HepG2 (cell line): Measurements from ENCODE around the gene ACAT2. TPM values are rescaled to one million over a fixed set of nuclear protein-coding genes. Genes with fewer than 3 reads are reported as not detected.
A peak's percentile ranks its signal among the peaks of the same experiment; 100 is the strongest.

Source experiments
- ETV5 ChIP-seq: IDR thresholded peaks from 2 replicates; pipeline ENCODE4 v1.6.1; 2018; ENCODE audit warnings: missing biosample characterization, missing genetic modification reagents, inconsistent platforms, borderline replicate concordance
- GATAD1 ChIP-seq: IDR thresholded peaks from 2 replicates; pipeline ENCODE4 v1.6.1; 2016; ENCODE audit warnings: missing genetic modification reagents, missing compliant biosample characterization
- NFYB ChIP-seq: sonication (generic); formaldehyde crosslinking; IDR thresholded peaks from 2 replicates; pipeline ENCODE4 v1.4.0; 2020; ENCODE audit warnings: missing genetic modification reagents
- polyA plus RNA-seq, 8 experiments: library from polyadenylated mRNA; depleted of rRNA in 3 of 8; stranded (reverse) in 7 of 8; unstranded in 1 of 8; fragments of >200 nt; fragmentation: Illumina TruSeq in 4 of 8; extraction: Trizol in 4 of 8; gene quantifications; 2 replicates each; pipeline versions ENCODE4 v1.2.1 to v1.2.3, GENCODE V29; 2011 to 2016; ENCODE audit warnings: low read depth in 4 of 8, missing spikeins in 1 of 8, mixed read lengths in 1 of 8; ENCODE audit not compliant: insufficient read depth in 1 of 8
- total RNA-seq, 5 experiments: library from RNA; depleted of rRNA; stranded (reverse); fragments of >200 nt; fragmentation: Illumina TruSeq; extraction: Trizol; gene quantifications; 2 replicates each; pipeline ENCODE4 v1.2.3, GENCODE V29; 2016; ENCODE audit warnings: low read depth in 1 of 5
- TF ChIP-seq, protein P1 (sequence below): sonication (generic); formaldehyde crosslinking; conservative IDR thresholded peaks from 2 replicates; pipeline ENCODE4 v1.8.0; 2022; ENCODE audit warnings: low read depth, missing genetic modification reagents
- TF ChIP-seq, protein P2 (sequence below): sonication (generic); formaldehyde crosslinking; IDR thresholded peaks from 2 replicates; pipeline ENCODE4 v1.4.0; 2020; ENCODE audit warnings: missing genetic modification reagents, borderline replicate concordance
- TF ChIP-seq, protein P3 (sequence below): sonication (generic); formaldehyde crosslinking; IDR thresholded peaks from 2 replicates; pipeline ENCODE4 v1.9.0; 2021; ENCODE audit warnings: mild to moderate bottlenecking, missing genetic modification reagents
- TF ChIP-seq, protein P4 (sequence below): sonication (generic); formaldehyde crosslinking; IDR thresholded peaks from 2 replicates; pipeline ENCODE4 v1.4.0; 2020; ENCODE audit warnings: missing genetic modification reagents
- TF ChIP-seq, protein P5 (sequence below): sonication (generic); formaldehyde crosslinking; IDR thresholded peaks from 2 replicates; pipeline ENCODE4 v1.4.0; 2020; ENCODE audit warnings: mild to moderate bottlenecking, low read depth, missing genetic modification reagents
- TF ChIP-seq, protein P6 (sequence below), 2 experiments: fragments of 450-650 bp in 1 of 2; sonication (generic) in 1 of 2; formaldehyde crosslinking; IDR thresholded peaks; 2 replicates each; pipeline versions ENCODE4 v1.5.0 to v1.8.0; 2020 to 2022; ENCODE audit warnings: mild to moderate bottlenecking in 1 of 2, missing genetic modification reagents in 1 of 2

Gene ACAT2
- total and polyA plus RNA-seq, 2 of the 13 experiments (the other 11 are each of a cell fraction or from before 2014, with no cell fraction given): 121 to 534 TPM

DNA sequence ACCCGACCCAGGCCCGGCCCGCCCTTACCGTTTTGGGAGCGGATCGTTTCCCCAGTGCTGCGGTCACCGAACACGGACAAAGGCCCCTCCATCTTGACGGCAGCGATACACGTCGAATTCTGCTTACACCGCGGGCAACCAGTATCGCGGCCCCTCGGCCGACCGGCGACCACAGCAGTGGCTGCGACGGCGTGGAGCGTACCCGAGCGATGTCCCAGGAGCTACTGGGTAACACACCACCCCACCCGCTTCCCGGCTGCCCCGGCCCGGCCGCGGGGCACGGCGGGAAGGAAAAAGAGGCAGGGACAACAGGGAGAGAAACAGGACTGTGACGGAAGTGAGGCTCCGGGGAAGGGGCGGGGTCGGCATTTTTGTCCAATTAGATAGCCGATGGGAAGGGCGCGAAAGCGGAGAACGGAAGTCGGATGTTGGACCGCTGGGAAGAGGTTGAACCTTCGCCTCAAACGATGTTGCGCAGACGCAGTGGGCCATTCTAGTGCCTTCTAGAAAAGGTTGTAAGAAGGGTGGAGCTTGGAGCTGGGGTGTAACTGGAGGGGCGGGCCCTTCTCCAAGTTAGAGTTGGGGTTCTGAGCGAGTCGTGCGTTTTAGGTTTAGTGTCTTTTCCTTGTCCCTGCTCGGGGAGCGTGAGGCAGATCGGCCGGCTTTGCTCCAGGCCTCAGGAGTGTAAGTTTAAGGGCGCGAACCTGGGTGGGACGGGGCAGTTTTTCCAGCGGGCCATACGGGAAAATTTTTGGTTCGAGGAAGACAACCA, 27.7 kb downstream of the ACAT2 start, which contains the start of gene TCP1 (continued):
- TF ChIP-seq, protein P1, sequence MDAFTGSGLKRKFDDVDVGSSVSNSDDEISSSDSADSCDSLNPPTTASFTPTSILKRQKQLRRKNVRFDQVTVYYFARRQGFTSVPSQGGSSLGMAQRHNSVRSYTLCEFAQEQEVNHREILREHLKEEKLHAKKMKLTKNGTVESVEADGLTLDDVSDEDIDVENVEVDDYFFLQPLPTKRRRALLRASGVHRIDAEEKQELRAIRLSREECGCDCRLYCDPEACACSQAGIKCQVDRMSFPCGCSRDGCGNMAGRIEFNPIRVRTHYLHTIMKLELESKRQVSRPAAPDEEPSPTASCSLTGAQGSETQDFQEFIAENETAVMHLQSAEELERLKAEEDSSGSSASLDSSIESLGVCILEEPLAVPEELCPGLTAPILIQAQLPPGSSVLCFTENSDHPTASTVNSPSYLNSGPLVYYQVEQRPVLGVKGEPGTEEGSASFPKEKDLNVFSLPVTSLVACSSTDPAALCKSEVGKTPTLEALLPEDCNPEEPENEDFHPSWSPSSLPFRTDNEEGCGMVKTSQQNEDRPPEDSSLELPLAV (CRISPR knock-in tag): no peak
- TF ChIP-seq, protein P2, sequence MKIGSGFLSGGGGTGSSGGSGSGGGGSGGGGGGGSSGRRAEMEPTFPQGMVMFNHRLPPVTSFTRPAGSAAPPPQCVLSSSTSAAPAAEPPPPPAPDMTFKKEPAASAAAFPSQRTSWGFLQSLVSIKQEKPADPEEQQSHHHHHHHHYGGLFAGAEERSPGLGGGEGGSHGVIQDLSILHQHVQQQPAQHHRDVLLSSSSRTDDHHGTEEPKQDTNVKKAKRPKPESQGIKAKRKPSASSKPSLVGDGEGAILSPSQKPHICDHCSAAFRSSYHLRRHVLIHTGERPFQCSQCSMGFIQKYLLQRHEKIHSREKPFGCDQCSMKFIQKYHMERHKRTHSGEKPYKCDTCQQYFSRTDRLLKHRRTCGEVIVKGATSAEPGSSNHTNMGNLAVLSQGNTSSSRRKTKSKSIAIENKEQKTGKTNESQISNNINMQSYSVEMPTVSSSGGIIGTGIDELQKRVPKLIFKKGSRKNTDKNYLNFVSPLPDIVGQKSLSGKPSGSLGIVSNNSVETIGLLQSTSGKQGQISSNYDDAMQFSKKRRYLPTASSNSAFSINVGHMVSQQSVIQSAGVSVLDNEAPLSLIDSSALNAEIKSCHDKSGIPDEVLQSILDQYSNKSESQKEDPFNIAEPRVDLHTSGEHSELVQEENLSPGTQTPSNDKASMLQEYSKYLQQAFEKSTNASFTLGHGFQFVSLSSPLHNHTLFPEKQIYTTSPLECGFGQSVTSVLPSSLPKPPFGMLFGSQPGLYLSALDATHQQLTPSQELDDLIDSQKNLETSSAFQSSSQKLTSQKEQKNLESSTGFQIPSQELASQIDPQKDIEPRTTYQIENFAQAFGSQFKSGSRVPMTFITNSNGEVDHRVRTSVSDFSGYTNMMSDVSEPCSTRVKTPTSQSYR: no peak; the same call in 1 of the 2 replicates
- TF ChIP-seq, protein P3, sequence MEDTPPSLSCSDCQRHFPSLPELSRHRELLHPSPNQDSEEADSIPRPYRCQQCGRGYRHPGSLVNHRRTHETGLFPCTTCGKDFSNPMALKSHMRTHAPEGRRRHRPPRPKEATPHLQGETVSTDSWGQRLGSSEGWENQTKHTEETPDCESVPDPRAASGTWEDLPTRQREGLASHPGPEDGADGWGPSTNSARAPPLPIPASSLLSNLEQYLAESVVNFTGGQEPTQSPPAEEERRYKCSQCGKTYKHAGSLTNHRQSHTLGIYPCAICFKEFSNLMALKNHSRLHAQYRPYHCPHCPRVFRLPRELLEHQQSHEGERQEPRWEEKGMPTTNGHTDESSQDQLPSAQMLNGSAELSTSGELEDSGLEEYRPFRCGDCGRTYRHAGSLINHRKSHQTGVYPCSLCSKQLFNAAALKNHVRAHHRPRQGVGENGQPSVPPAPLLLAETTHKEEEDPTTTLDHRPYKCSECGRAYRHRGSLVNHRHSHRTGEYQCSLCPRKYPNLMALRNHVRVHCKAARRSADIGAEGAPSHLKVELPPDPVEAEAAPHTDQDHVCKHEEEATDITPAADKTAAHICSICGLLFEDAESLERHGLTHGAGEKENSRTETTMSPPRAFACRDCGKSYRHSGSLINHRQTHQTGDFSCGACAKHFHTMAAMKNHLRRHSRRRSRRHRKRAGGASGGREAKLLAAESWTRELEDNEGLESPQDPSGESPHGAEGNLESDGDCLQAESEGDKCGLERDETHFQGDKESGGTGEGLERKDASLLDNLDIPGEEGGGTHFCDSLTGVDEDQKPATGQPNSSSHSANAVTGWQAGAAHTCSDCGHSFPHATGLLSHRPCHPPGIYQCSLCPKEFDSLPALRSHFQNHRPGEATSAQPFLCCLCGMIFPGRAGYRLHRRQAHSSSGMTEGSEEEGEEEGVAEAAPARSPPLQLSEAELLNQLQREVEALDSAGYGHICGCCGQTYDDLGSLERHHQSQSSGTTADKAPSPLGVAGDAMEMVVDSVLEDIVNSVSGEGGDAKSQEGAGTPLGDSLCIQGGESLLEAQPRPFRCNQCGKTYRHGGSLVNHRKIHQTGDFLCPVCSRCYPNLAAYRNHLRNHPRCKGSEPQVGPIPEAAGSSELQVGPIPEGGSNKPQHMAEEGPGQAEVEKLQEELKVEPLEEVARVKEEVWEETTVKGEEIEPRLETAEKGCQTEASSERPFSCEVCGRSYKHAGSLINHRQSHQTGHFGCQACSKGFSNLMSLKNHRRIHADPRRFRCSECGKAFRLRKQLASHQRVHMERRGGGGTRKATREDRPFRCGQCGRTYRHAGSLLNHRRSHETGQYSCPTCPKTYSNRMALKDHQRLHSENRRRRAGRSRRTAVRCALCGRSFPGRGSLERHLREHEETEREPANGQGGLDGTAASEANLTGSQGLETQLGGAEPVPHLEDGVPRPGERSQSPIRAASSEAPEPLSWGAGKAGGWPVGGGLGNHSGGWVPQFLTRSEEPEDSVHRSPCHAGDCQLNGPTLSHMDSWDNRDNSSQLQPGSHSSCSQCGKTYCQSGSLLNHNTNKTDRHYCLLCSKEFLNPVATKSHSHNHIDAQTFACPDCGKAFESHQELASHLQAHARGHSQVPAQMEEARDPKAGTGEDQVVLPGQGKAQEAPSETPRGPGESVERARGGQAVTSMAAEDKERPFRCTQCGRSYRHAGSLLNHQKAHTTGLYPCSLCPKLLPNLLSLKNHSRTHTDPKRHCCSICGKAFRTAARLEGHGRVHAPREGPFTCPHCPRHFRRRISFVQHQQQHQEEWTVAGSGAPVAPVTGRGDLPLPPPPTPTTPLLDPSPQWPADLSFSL (CRISPR knock-in tag): no peak
- TF ChIP-seq, protein P4, sequence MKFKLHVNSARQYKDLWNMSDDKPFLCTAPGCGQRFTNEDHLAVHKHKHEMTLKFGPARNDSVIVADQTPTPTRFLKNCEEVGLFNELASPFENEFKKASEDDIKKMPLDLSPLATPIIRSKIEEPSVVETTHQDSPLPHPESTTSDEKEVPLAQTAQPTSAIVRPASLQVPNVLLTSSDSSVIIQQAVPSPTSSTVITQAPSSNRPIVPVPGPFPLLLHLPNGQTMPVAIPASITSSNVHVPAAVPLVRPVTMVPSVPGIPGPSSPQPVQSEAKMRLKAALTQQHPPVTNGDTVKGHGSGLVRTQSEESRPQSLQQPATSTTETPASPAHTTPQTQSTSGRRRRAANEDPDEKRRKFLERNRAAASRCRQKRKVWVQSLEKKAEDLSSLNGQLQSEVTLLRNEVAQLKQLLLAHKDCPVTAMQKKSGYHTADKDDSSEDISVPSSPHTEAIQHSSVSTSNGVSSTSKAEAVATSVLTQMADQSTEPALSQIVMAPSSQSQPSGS (CRISPR knock-in tag): peak; percentile 81
- TF ChIP-seq ETV5 (CRISPR knock-in tag) (peak; percentile 69), NFYB (CRISPR knock-in tag) (peak; percentile 91), GATAD1 (CRISPR knock-in tag) (peak; percentile 95)
- TF ChIP-seq, protein P5, sequence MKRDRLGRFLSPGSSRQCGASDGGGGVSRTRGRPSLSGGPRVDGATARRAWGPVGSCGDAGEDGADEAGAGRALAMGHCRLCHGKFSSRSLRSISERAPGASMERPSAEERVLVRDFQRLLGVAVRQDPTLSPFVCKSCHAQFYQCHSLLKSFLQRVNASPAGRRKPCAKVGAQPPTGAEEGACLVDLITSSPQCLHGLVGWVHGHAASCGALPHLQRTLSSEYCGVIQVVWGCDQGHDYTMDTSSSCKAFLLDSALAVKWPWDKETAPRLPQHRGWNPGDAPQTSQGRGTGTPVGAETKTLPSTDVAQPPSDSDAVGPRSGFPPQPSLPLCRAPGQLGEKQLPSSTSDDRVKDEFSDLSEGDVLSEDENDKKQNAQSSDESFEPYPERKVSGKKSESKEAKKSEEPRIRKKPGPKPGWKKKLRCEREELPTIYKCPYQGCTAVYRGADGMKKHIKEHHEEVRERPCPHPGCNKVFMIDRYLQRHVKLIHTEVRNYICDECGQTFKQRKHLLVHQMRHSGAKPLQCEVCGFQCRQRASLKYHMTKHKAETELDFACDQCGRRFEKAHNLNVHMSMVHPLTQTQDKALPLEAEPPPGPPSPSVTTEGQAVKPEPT (CRISPR knock-in tag): no peak
- TF ChIP-seq, protein P6, sequence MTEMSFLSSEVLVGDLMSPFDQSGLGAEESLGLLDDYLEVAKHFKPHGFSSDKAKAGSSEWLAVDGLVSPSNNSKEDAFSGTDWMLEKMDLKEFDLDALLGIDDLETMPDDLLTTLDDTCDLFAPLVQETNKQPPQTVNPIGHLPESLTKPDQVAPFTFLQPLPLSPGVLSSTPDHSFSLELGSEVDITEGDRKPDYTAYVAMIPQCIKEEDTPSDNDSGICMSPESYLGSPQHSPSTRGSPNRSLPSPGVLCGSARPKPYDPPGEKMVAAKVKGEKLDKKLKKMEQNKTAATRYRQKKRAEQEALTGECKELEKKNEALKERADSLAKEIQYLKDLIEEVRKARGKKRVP (CRISPR knock-in tag; IDR thresholded peaks at IDR 0.05): peak in 1 of 2 experiments; percentile 80; a peak in 1 of 4 replicates
